PC-9 (cell line): ENCODE results near the gene C16orf90. TPM values are rescaled to one million over a fixed set of nuclear protein-coding genes. Genes with fewer than 3 reads are reported as not detected.

Experiments used
- BruUV-seq: library from RNA; stranded (reverse); fragments of 400-500 nt; replicated peaks from 2 replicates; lab custom pipeline; 2021; lab: Mats Ljungman, UMichigan
- CTCF ChIA-PET: fragments of 300-600 bp; sonication (Branson Sonifier 250); formaldehyde crosslinking; loops from one replicate; lab custom pipeline; 2022; ENCODE audit warnings: antibody characterized with exemption; lab: Charles Lee
- POLR2A ChIA-PET: fragments of 300-600 bp; sonication (Branson Sonifier 250); formaldehyde crosslinking; loops from one replicate; lab custom pipeline; 2022; ENCODE audit warnings: antibody characterized with exemption; ENCODE audit not compliant: unreplicated experiment; lab: Charles Lee
- DNase-seq, 2 experiments: peaks; one replicate each; pipeline versions ENCODE4 v3.0.0 to v3.0.0-alpha.2; 2015 to 2022; ENCODE audit warnings: mixed read lengths in 1 of 2
- H2AFZ ChIP-seq: fragments of 200-600 bp; sonication (generic); 2 replicates; pipeline ENCODE4 v1.8.1; 2017; ENCODE audit warnings: antibody characterized with exemption
- H3F3A ChIP-seq: fragments of 200-600 bp; sonication (generic); 2 replicates; pipeline ENCODE4 v1.8.1; 2017; ENCODE audit warnings: antibody characterized with exemption, mild to moderate bottlenecking, low read depth; ENCODE audit not compliant: insufficient read depth
- H3K27ac ChIP-seq: fragments of 200-600 bp; sonication (generic); 2 replicates; pipeline ENCODE4 v1.6.1; 2016; ENCODE audit warnings: mixed run types
- H3K27me3 ChIP-seq: fragments of 200-600 bp; sonication (generic); 2 replicates; pipeline ENCODE4 v1.6.1; 2016; ENCODE audit warnings: low read depth, mixed run types; ENCODE audit not compliant: insufficient read depth
- H3K36me3 ChIP-seq: fragments of 200-600 bp; sonication (generic); 2 replicates; pipeline ENCODE4 v1.6.1; 2016; ENCODE audit warnings: low read depth, mixed run types
- H3K4me1 ChIP-seq: fragments of 200-600 bp; sonication (generic); replicated peaks from 2 replicates; pipeline ENCODE4 v1.6.1; 2016; ENCODE audit warnings: mixed run types; ENCODE audit not compliant: insufficient read depth
- H3K4me2 ChIP-seq: fragments of 200-600 bp; sonication (generic); 2 replicates; pipeline ENCODE4 v1.6.1; 2017; ENCODE audit warnings: mixed run types
- H3K4me3 ChIP-seq: fragments of 200-600 bp; sonication (generic); 2 replicates; pipeline ENCODE4 v1.6.1; 2016; ENCODE audit warnings: mixed run types
- H3K79me2 ChIP-seq: fragments of 200-600 bp; sonication (generic); 2 replicates; pipeline ENCODE4 v1.6.1; 2017; ENCODE audit warnings: low read depth, mixed run types
- H3K9me2 ChIP-seq: fragments of 200-600 bp; sonication (generic); 2 replicates; pipeline ENCODE4 v1.8.1; 2017; ENCODE audit warnings: mild to moderate bottlenecking; ENCODE audit not compliant: insufficient read depth
- H3K9me3 ChIP-seq: fragments of 200-600 bp; sonication (generic); 2 replicates; pipeline ENCODE4 v1.8.1; 2016; ENCODE audit warnings: low read depth; ENCODE audit not compliant: insufficient read depth
- H4K20me1 ChIP-seq: fragments of 200-600 bp; sonication (generic); 2 replicates; pipeline ENCODE4 v1.8.1; 2017; ENCODE audit not compliant: insufficient read depth
- CTCF ChIP-seq: fragments of 200-600 bp; sonication (generic); conservative IDR thresholded peaks from 2 replicates; pipeline ENCODE4 v1.6.1; 2017; ENCODE audit warnings: mixed run types, antibody characterized with exemption, mild to moderate bottlenecking, moderate library complexity
- EZH2 ChIP-seq: fragments of 200-600 bp; sonication (generic); IDR thresholded peaks from 2 replicates; pipeline ENCODE4 v1.8.0; 2017; ENCODE audit warnings: antibody characterized with exemption, low read depth
- intact Hi-C: fragments of 100-400 bp; cut with micrococcal nuclease; formaldehyde crosslinking; loops from one replicate; pipeline ENCODE4 v1.10.0; 2022; ENCODE audit not compliant: unreplicated experiment
- total RNA-seq: library from RNA; stranded (reverse); gene quantifications from 2 replicates; pipeline ENCODE4 v1.2.3, GENCODE V29; 2021

C16orf90 gene
- total RNA-seq, 1 experiment from 2014 or later = not detected

- Histone ChIP-seq H3K4me1 (peaks cover 10% of the 10 kb centered on the region), H3F3A (peaks cover 4% of the 10 kb centered on the region; the same call in 1 of the 2 replicates), H3K4me2 (no peak overlapping the region), H3K27ac (no peak overlapping the region), H3K36me3 (no peaks in the 10 kb centered on the region), H3K9me3 (no peaks in the 10 kb centered on the region), H3K79me2 (no peaks in the 10 kb centered on the region), H3K27me3 (no peaks in the 10 kb centered on the region), H2AFZ (no peak overlapping the region), H3K4me3 (no peak overlapping the region), H4K20me1 (no peaks in the 10 kb centered on the region; the same call in 1 of the 2 replicates), H3K9me2 (no peaks in the 10 kb centered on the region)
- DNase-seq = no peak
- TF ChIP-seq CTCF = no peak
- TF ChIP-seq EZH2 = no peak
- CTCF ChIA-PET = no interaction called here
- BruUV-seq = no TSS peak
- POLR2A ChIA-PET = interaction anchor here (0.6 kb wide), 1 partner anchor 83 kb away, joined by 5 read pairs; no protein-coding TSS in a partner anchor
- intact Hi-C loops = no loop called here
Measured at GRCh38 chr16:3492356-3492755, 2.9 kb downstream of the C16orf90 start.

- BruUV-seq = no TSS peak
- Histone ChIP-seq H3K27me3 (no peaks in the 10 kb centered on the region), H2AFZ (no peak overlapping the region), H3K79me2 (no peaks in the 10 kb centered on the region), H3K36me3 (no peaks in the 10 kb centered on the region), H3F3A (peaks cover 16% of the 10 kb centered on the region; the same call in 1 of the 2 replicates), H3K4me2 (no peak overlapping the region), H3K4me1 (peaks cover 13% of the 10 kb centered on the region), H3K4me3 (no peak overlapping the region), H4K20me1 (no peaks in the 10 kb centered on the region; the same call in 1 of the 2 replicates), H3K9me3 (no peaks in the 10 kb centered on the region), H3K9me2 (no peaks in the 10 kb centered on the region), H3K27ac (no peak overlapping the region)
- CTCF ChIA-PET = interaction anchor here (0.5 kb wide), 2 partner anchors 10 to 18 kb away, joined by 4 to 10 read pairs; no protein-coding TSS in a partner anchor
- POLR2A ChIA-PET = no interaction called here
- intact Hi-C loops = no loop called here
- TF ChIP-seq CTCF = no peak
- TF ChIP-seq EZH2 = no peak
- no peak for DNase-seq
Measured at GRCh38 chr16:3490911-3491629, 4.2 kb downstream of the C16orf90 start.

- H3K9me2 ChIP-seq = no peaks in the 10 kb centered on the region
- peaks cover 13% of the 10 kb centered on the region for H3K4me1 ChIP-seq
- ChIA-PET POLR2A (interaction anchor here (0.6 kb wide), 1 partner anchor 461 kb away, joined by 10 read pairs; no protein-coding TSS in a partner anchor), CTCF (no interaction called here)
- H3F3A ChIP-seq = peaks cover 16% of the 10 kb centered on the region; the same call in 1 of the 2 replicates
- H3K27me3 ChIP-seq = no peaks in the 10 kb centered on the region
- H3K4me2 ChIP-seq = no peak overlapping the region
- no TSS peak for BruUV-seq
- no peaks in the 10 kb centered on the region; the same call in 1 of the 2 replicates for H4K20me1 ChIP-seq
- no peak overlapping the region for H3K27ac ChIP-seq
- no peak for DNase-seq
- no peaks in the 10 kb centered on the region for H3K79me2 ChIP-seq
- no peaks in the 10 kb centered on the region for H3K9me3 ChIP-seq
- H3K36me3 ChIP-seq = no peaks in the 10 kb centered on the region
- intact Hi-C loops = no loop called here
- TF ChIP-seq CTCF (no peak), EZH2 (no peak)
- H3K4me3 ChIP-seq = no peak overlapping the region
- no peak overlapping the region for H2AFZ ChIP-seq
Measured at GRCh38 chr16:3488801-3489200, 6.5 kb downstream of the C16orf90 start.
